CD14-positive monocyte (primary cell): ENCODE measurements around the gene OXTR. TPM values are rescaled to one million over a fixed set of nuclear protein-coding genes. Genes with fewer than 3 reads are reported as not detected.

Experiments
- DNase-seq, 3 donors: peaks; one replicate each; pipeline ENCODE4 v3.0.0-alpha.2; 2011 to 2022
- H2AFZ ChIP-seq: 2 replicates; pipeline ENCODE4 v1.6.0; 2012; ENCODE audit warnings: mild to moderate bottlenecking, low read depth, low read length, inconsistent platforms; ENCODE audit not compliant: insufficient read depth, poor library complexity, severe bottlenecking
- H3K27ac ChIP-seq, 2 donors: 1 replicate in 1 of 2; 2 replicates in 1 of 2; pipeline ENCODE4 v1.5.1; 2012 to 2013; ENCODE audit warnings: low read length in 2 of 2, control low read depth in 1 of 2, inconsistent platforms in 1 of 2, low read depth in 1 of 2, mild to moderate bottlenecking in 1 of 2
- H3K27me3 ChIP-seq, 2 donors: one replicate each; pipeline versions ENCODE4 v1.6.0 to v1.6.1; 2011 to 2013; ENCODE audit warnings: low read length in 2 of 2; ENCODE audit not compliant: control insufficient read depth in 2 of 2, insufficient read depth in 2 of 2
- H3K36me3 ChIP-seq, 2 donors: replicated peaks in 1 of 2; 1 replicate in 1 of 2; 2 replicates in 1 of 2; pipeline versions ENCODE4 v1.5.1 to v1.6.1; 2012 to 2013; ENCODE audit warnings: low read length in 2 of 2, control low read depth in 1 of 2, inconsistent platforms in 1 of 2, mild to moderate bottlenecking in 1 of 2; ENCODE audit not compliant: insufficient read depth in 2 of 2, control insufficient read depth in 1 of 2
- H3K4me1 ChIP-seq, 2 donors: 1 replicate in 1 of 2; 2 replicates in 1 of 2; pipeline versions ENCODE4 v1.5.1 to v1.6.1; 2012 to 2013; ENCODE audit warnings: low read length in 2 of 2, control low read depth in 1 of 2, inconsistent platforms in 1 of 2, mild to moderate bottlenecking in 1 of 2, moderate library complexity in 1 of 2; ENCODE audit not compliant: insufficient read depth in 2 of 2, control insufficient read depth in 1 of 2
- H3K4me2 ChIP-seq: replicated peaks from 2 replicates; pipeline ENCODE3; 2012; ENCODE audit warnings: low read length, moderate library complexity, mild to moderate bottlenecking; ENCODE audit not compliant: poor library complexity, severe bottlenecking; ENCODE audit errors: extremely low read depth
- H3K4me3 ChIP-seq, 3 experiments: fragments of 200-600 bp in 1 of 3; sonication (generic) in 1 of 3; replicated peaks in 1 of 3; 1 replicate in 2 of 3; 2 replicates in 1 of 3; pipeline ENCODE4 v1.5.1; 2011 to 2013; ENCODE audit warnings: low read length in 3 of 3, mild to moderate bottlenecking in 3 of 3, control low read depth in 2 of 3, low read depth in 2 of 3, inconsistent platforms in 1 of 3, moderate library complexity in 1 of 3
- H3K79me2 ChIP-seq: 2 replicates; pipeline ENCODE4 v1.6.0; 2012; ENCODE audit warnings: mild to moderate bottlenecking, control low read depth, inconsistent platforms, low read length, moderate library complexity; ENCODE audit not compliant: insufficient read depth
- H3K9ac ChIP-seq: 2 replicates; pipeline ENCODE4 v1.6.0; 2017; ENCODE audit warnings: low read length, mild to moderate bottlenecking; ENCODE audit not compliant: insufficient read depth, poor library complexity, severe bottlenecking
- H3K9me3 ChIP-seq, 2 donors: replicated peaks in 1 of 2; 1 replicate in 1 of 2; 2 replicates in 1 of 2; pipeline versions ENCODE4 v1.5.1 to v1.6.1; 2012 to 2013; ENCODE audit warnings: low read length in 2 of 2, control low read depth in 1 of 2; ENCODE audit not compliant: control insufficient read depth in 1 of 2, insufficient read depth in 1 of 2
- H4K20me1 ChIP-seq: 2 replicates; pipeline ENCODE4 v1.6.0; 2012; ENCODE audit warnings: mild to moderate bottlenecking, low read length, control low read depth, moderate library complexity; ENCODE audit not compliant: insufficient read depth
- H3K27ac Mint-ChIP-seq, 7 donors: one replicate each; pipeline ENCODE4 v1.8.0; 2020; ENCODE audit warnings: mild to moderate bottlenecking in 7 of 7, mixed read lengths in 7 of 7, moderate library complexity in 6 of 7, inconsistent platforms in 2 of 7
- H3K27me3 Mint-ChIP-seq, 3 donors: one replicate each; pipeline ENCODE4 v1.8.0; 2021 to 2022; ENCODE audit warnings: low read depth in 3 of 3, mild to moderate bottlenecking in 3 of 3, mixed read lengths in 3 of 3, moderate library complexity in 3 of 3, inconsistent platforms in 1 of 3
- H3K36me3 Mint-ChIP-seq, 2 donors: one replicate each; pipeline ENCODE4 v1.8.0; 2020; ENCODE audit warnings: mixed read lengths in 2 of 2, inconsistent platforms in 1 of 2, mild to moderate bottlenecking in 1 of 2
- H3K4me1 Mint-ChIP-seq: one replicate; pipeline ENCODE4 v1.8.0; 2020; ENCODE audit warnings: mild to moderate bottlenecking, mixed read lengths
- H3K4me3 Mint-ChIP-seq, 2 donors: one replicate each; pipeline ENCODE4 v1.8.0; 2020; ENCODE audit warnings: mild to moderate bottlenecking in 2 of 2, mixed read lengths in 2 of 2, moderate library complexity in 1 of 2
- H3K9me3 Mint-ChIP-seq, 7 donors: one replicate each; pipeline ENCODE4 v1.8.0; 2020 to 2022; ENCODE audit warnings: mixed read lengths in 7 of 7, mild to moderate bottlenecking in 6 of 7, moderate library complexity in 6 of 7, inconsistent platforms in 2 of 7
- WGBS: methylation state at CpG from one replicate; pipeline ENCODE4 v1.1.5; 2013; ENCODE audit warnings: missing lambda C conversion rate; ENCODE audit not compliant: insufficient coverage; 5-methylcytosine and 5-hydroxymethylcytosine counted together
- intact Hi-C, 2 donors: fragments of 100-400 bp; cut with micrococcal nuclease; formaldehyde crosslinking; loops; one replicate each; pipeline versions ENCODE4 v1.15.0 to v1.15.1; 2023
- polyA plus RNA-seq, 3 donors: library from polyadenylated mRNA; depleted of rRNA in 1 of 3; unstranded in 2 of 3; stranded (reverse) in 1 of 3; fragments of 300-500 nt in 2 of 3; fragments of >200 nt in 1 of 3; fragmentation: Illumina TruSeq in 2 of 3; gene quantifications; 1 replicate in 2 of 3; 2 replicates in 1 of 3; pipeline ENCODE4 v1.2.3, GENCODE V29; 2012 to 2021
- TF ChIP-seq, protein P1 (sequence below): fragments of 200-600 bp; IDR thresholded peaks from one replicate; pipeline ENCODE4 v1.8.0; 2022; ENCODE audit warnings: antibody characterized with exemption, mild to moderate bottlenecking

Gene OXTR
- polyA plus RNA-seq, 3 donors, result 0.03 to 0.07 TPM; not detected in 1

DNA sequence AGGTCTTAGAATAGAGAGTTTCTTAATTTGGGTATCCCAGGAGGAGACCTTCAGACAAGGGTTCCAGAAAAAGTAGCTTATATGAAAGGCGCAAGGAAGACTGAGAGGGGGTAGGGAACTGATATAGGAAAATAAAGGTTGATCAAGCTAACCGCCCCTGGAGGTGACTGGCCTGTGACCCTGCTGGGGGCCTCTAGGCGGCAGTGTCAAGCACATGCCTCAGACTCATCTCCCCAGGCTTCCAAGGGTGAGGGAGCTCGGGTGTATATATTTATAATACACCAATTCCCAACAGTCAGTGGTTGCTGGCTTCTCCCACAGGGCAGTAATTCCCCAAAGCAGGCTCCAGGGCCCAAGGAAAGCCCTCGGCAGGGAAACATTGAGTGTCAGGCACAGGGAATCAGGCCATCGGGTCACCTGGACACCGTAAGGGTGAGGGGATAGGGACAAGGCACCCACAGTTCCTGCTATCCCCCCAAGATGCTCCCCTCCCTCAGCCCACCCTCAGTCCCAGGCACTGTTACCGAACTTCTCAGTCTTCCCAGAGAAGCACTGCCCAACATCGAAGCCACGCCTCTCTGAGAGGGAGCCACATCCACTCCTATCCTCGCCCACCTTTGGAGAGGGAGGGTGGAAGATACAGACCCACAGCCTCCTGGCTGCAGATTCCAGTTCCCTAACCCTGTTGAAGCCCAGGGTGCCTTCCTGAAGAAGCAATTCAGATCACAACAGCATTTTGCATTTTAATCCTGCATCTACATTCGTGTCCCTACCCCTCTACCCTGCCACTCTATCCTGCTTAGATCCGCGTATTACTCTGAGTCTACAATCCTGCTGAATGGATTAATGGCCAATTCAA lies 55.3 kb downstream of the OXTR start:
- Mint-ChIP-seq H3K4me3 (no peak overlapping the region), H3K4me1 (no peaks in the 10 kb centered on the region)

DNA sequence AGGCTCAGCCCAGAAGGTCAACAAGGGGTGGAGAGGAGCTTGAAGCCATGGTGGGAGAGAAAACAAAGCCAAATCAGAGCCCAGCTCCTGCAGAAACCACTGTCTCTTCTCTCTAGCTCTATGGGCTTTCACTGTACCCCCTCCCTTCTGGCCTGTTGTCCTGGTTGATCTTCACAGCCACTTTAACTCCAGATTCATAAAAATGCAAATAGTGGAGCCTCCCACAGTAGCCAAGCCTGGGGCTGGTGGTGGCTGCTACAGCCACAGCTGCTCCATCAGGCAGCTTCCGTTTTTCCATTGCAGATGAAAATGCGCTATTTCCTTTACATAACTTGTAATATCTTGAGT lies 56.5 kb downstream of the OXTR start:
- WGBS, result 75% methylated on average over 2 of the region's 2 CpGs
- Histone ChIP-seq H3K27ac (no peak overlapping the region), H4K20me1 (no peaks in the 10 kb centered on the region), H3K36me3 (no peaks in the 10 kb centered on the region), H3K79me2 (no peaks in the 10 kb centered on the region), H3K4me3 (no peak overlapping the region), H3K27me3 (no peaks in the 10 kb centered on the region), H3K4me1 (no peaks in the 10 kb centered on the region), H3K9me3 (no peaks in the 10 kb centered on the region), H2AFZ (no peak overlapping the region), H3K9ac (no peak overlapping the region), H3K4me2 (no peak overlapping the region)
- H3K9me3 Mint-ChIP-seq, result peaks cover 2 to 7% (median 6%) of the 10 kb centered on the region in 7 donors
- H3K27me3 Mint-ChIP-seq, result peaks cover 2 to 4% (median 3%) of the 10 kb centered on the region in 3 donors
- TF ChIP-seq, protein P1, sequence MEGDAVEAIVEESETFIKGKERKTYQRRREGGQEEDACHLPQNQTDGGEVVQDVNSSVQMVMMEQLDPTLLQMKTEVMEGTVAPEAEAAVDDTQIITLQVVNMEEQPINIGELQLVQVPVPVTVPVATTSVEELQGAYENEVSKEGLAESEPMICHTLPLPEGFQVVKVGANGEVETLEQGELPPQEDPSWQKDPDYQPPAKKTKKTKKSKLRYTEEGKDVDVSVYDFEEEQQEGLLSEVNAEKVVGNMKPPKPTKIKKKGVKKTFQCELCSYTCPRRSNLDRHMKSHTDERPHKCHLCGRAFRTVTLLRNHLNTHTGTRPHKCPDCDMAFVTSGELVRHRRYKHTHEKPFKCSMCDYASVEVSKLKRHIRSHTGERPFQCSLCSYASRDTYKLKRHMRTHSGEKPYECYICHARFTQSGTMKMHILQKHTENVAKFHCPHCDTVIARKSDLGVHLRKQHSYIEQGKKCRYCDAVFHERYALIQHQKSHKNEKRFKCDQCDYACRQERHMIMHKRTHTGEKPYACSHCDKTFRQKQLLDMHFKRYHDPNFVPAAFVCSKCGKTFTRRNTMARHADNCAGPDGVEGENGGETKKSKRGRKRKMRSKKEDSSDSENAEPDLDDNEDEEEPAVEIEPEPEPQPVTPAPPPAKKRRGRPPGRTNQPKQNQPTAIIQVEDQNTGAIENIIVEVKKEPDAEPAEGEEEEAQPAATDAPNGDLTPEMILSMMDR, result no peak
- no peak for DNase-seq
- H3K36me3 Mint-ChIP-seq, result no peaks in the 10 kb centered on the region
- H3K4me3 Mint-ChIP-seq, result no peak overlapping the region
- no peak overlapping the region for H3K27ac Mint-ChIP-seq
- intact Hi-C loops, result no loop called here
- H3K4me1 Mint-ChIP-seq, result no peaks in the 10 kb centered on the region

More for the DNA sequence above, 55.3 kb downstream of the OXTR start:
- Histone ChIP-seq H3K36me3 (no peaks in the 10 kb centered on the region), H3K9ac (no peak overlapping the region), H3K9me3 (no peaks in the 10 kb centered on the region), H2AFZ (no peak overlapping the region), H3K4me1 (no peaks in the 10 kb centered on the region), H3K27ac (no peak overlapping the region), H3K4me3 (no peak overlapping the region), H3K27me3 (no peaks in the 10 kb centered on the region), H3K79me2 (no peaks in the 10 kb centered on the region), H4K20me1 (no peaks in the 10 kb centered on the region), H3K4me2 (no peak overlapping the region)
- H3K9me3 Mint-ChIP-seq, result peaks cover 2 to 8% (median 6%) of the 10 kb centered on the region in 7 donors
- no peak for DNase-seq
- H3K27me3 Mint-ChIP-seq, result peaks cover 1 to 3% (median 2%) of the 10 kb centered on the region in 3 donors
- no peak overlapping the region for H3K27ac Mint-ChIP-seq
- intact Hi-C loops, result no loop called here
- H3K36me3 Mint-ChIP-seq, result no peaks in the 10 kb centered on the region
- TF ChIP-seq, protein P1, result peak; percentile 15
- 80% methylated on average over 1 of the region's 14 CpGs for WGBS
